ENCODE results near the gene CHD2. TPM values are rescaled to one million over a fixed set of nuclear protein-coding genes. Genes with fewer than 3 reads are reported as not detected.

CHD2 gene
- total and polyA plus RNA-seq, 3 experiments from 2014 or later: 80.3 to 109 (median 99.0) TPM

DNA sequence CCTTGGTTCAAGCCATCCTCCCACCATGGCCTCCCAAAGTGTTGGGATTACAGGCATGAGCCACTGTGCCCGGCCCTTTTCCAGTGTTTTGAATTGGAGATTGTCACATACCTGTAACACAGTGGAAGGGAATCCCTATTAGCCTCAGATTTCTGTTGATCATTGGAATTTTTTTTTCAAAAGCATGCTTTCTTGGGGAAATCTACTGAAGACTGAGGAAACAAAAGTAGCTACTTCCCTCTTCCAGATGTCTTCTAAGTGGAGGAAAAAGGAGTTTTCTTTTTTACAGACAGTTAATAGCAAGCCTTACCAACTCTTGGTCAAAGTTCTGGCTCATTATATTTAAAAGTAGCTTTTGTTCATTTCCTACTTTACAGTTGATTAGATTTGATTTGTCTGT is 33.7 kb downstream of the CHD2 start:
- H3K4me3 ChIP-seq (ENCODE audit: low read length): no peak overlapping the region
- H3K27ac Mint-ChIP-seq: peak overlapping the region in 4 of 8 donors; percentile 33 to 70 (median 51)
- H3K27me3 ChIP-seq (ENCODE audit: insufficient read depth, low read length, poor library complexity, severe bottlenecking): no peaks in the 10 kb centered on the region
- H3K36me3 ChIP-seq (ENCODE audit: insufficient read depth, low read length): peaks cover 81% of the 10 kb centered on the region
- no peaks in the 10 kb centered on the region for H3K9me3 Mint-ChIP-seq
- no peaks in the 10 kb centered on the region for H3K27me3 Mint-ChIP-seq
- peaks cover 47 to 68% (median 53%) of the 10 kb centered on the region in 3 donors for H3K4me1 Mint-ChIP-seq
- POLR2A ChIA-PET: no interaction called here
- CTCF ChIA-PET: interaction anchor here (1.7 to 2.9 kb wide), 2 partner anchors 16 to 137 kb away, joined by 5 to 12 read pairs; no protein-coding TSS in a partner anchor
- H3K36me3 Mint-ChIP-seq: peaks cover 2 to 95% (median 17%) of the 10 kb centered on the region in 3 donors
- no peak overlapping the region for H3K27ac ChIP-seq (ENCODE audit: low read depth, low read length)
- peaks cover 25% of the 10 kb centered on the region for H3K4me1 ChIP-seq (ENCODE audit: insufficient read depth, low read length)
- no peak for DNase-seq
- no peak overlapping the region for H3K4me3 Mint-ChIP-seq
- no peaks in the 10 kb centered on the region for H3K9me3 ChIP-seq (ENCODE audit: low read length)

- CTCF ChIA-PET: interaction anchor here (2.9 kb wide), 1 partner anchor 138 kb away, joined by 12 read pairs; no protein-coding TSS in a partner anchor
- peaks cover 50 to 67% (median 56%) of the 10 kb centered on the region in 3 donors for H3K4me1 Mint-ChIP-seq
Observed at GRCh38 chr15:92934716-92935115, 34.6 kb downstream of the CHD2 start.

DNA sequence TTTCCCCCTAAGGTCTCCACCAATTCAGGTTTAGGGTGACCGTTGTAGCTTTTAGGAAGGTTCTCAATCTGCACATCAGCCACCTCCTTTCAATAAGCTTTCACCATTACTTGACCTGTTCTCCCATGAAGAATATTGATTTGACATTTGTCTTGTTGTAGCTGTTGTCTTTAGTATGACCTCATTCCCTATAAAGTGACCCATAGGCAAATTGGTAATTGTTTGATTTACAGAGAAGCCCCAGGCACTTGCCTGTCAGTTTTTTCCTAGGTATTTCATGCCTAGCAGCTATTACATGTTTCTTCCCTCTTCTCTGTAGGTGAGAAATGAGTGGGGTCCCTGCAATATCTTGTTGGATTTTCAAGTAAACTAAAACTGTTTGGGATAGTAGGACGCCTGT is 36.0 kb downstream of the CHD2 start:
- H3K27ac Mint-ChIP-seq: peak overlapping the region in 5 of 8 donors; percentile 6 to 85 (median 69)
- H3K4me3 Mint-ChIP-seq: peak overlapping the region in 1 of 7 donors; percentile 29
- H3K9me3 Mint-ChIP-seq: no peaks in the 10 kb centered on the region
- DNase-seq: no peak
- no peak overlapping the region for H3K27ac ChIP-seq (ENCODE audit: low read depth, low read length)
- no peaks in the 10 kb centered on the region for H3K27me3 Mint-ChIP-seq
- peaks cover 25% of the 10 kb centered on the region for H3K4me1 ChIP-seq (ENCODE audit: insufficient read depth, low read length)
- ChIA-PET CTCF (interaction anchor here (1.0 kb wide), 1 partner anchor 44 kb away, joined by 5 read pairs; no protein-coding TSS in a partner anchor), POLR2A (interaction anchor here (0.5 kb wide), 1 partner anchor 26 kb away, joined by 5 read pairs; no protein-coding TSS in a partner anchor)
- no peak overlapping the region for H3K4me3 ChIP-seq (ENCODE audit: low read length)
- peaks cover 4 to 93% (median 22%) of the 10 kb centered on the region in 3 donors for H3K36me3 Mint-ChIP-seq
- H3K9me3 ChIP-seq (ENCODE audit: low read length): no peaks in the 10 kb centered on the region
- H3K27me3 ChIP-seq (ENCODE audit: insufficient read depth, low read length, poor library complexity, severe bottlenecking): no peaks in the 10 kb centered on the region
- H3K4me1 Mint-ChIP-seq: peaks cover 39 to 54% (median 50%) of the 10 kb centered on the region in 3 donors
- peaks cover 76% of the 10 kb centered on the region for H3K36me3 ChIP-seq (ENCODE audit: insufficient read depth, low read length)

More at GRCh38 chr15:92934716-92935115, 34.6 kb downstream of the CHD2 start:
- H3K4me1 ChIP-seq (ENCODE audit: insufficient read depth, low read length): peaks cover 25% of the 10 kb centered on the region
- Mint-ChIP-seq H3K27me3 (no peaks in the 10 kb centered on the region), H3K36me3 (peaks cover 4 to 96% (median 22%) of the 10 kb centered on the region in 3 donors), H3K9me3 (no peaks in the 10 kb centered on the region), H3K27ac (peak overlapping the region in 4 of 8 donors; percentile 0 to 61 (median 28)), H3K4me3 (no peak overlapping the region)
- DNase-seq: no peak
- no peaks in the 10 kb centered on the region for H3K9me3 ChIP-seq (ENCODE audit: low read length)
- H3K27ac ChIP-seq (ENCODE audit: low read depth, low read length): no peak overlapping the region
- no peak overlapping the region for H3K4me3 ChIP-seq (ENCODE audit: low read length)
- peaks cover 82% of the 10 kb centered on the region for H3K36me3 ChIP-seq (ENCODE audit: insufficient read depth, low read length)
- H3K27me3 ChIP-seq (ENCODE audit: insufficient read depth, low read length, poor library complexity, severe bottlenecking): no peaks in the 10 kb centered on the region
- POLR2A ChIA-PET: no interaction called here

GRCh38 chr15:92936693-92937092 is 36.6 kb downstream of the CHD2 start:
- H3K27me3 Mint-ChIP-seq: no peaks in the 10 kb centered on the region
- peaks cover 4 to 92% (median 24%) of the 10 kb centered on the region in 3 donors for H3K36me3 Mint-ChIP-seq

GRCh38 chr15:92937901-92938300 is 37.8 kb downstream of the CHD2 start:
- ChIA-PET CTCF (interaction anchor here (0.9 kb wide), 1 partner anchor 130 kb away, joined by 3 read pairs; no protein-coding TSS in a partner anchor), POLR2A (no interaction called here)
- Histone ChIP-seq H3K36me3 (ENCODE audit: insufficient read depth, low read length) (peaks cover 83% of the 10 kb centered on the region), H3K27ac (ENCODE audit: low read depth, low read length) (no peak overlapping the region), H3K4me3 (ENCODE audit: low read length) (no peak overlapping the region), H3K9me3 (ENCODE audit: low read length) (no peaks in the 10 kb centered on the region), H3K4me1 (ENCODE audit: insufficient read depth, low read length) (peaks cover 25% of the 10 kb centered on the region), H3K27me3 (ENCODE audit: insufficient read depth, low read length, poor library complexity, severe bottlenecking) (no peaks in the 10 kb centered on the region)
- H3K4me1 Mint-ChIP-seq: peaks cover 50 to 61% (median 59%) of the 10 kb centered on the region in 3 donors
- H3K9me3 Mint-ChIP-seq: no peaks in the 10 kb centered on the region
- H3K4me3 Mint-ChIP-seq: no peak overlapping the region
- peaks cover 7 to 92% (median 32%) of the 10 kb centered on the region in 3 donors for H3K36me3 Mint-ChIP-seq
- peak overlapping the region in 4 of 8 donors; percentile 18 to 79 (median 58) for H3K27ac Mint-ChIP-seq
- no peaks in the 10 kb centered on the region for H3K27me3 Mint-ChIP-seq
- no peak for DNase-seq

More at GRCh38 chr15:92936693-92937092, 36.6 kb downstream of the CHD2 start:
- peaks cover 25% of the 10 kb centered on the region for H3K4me1 ChIP-seq (ENCODE audit: insufficient read depth, low read length)
- peaks cover 77% of the 10 kb centered on the region for H3K36me3 ChIP-seq (ENCODE audit: insufficient read depth, low read length)
- Mint-ChIP-seq H3K4me1 (peaks cover 40 to 56% (median 52%) of the 10 kb centered on the region in 3 donors), H3K9me3 (no peaks in the 10 kb centered on the region), H3K4me3 (peak overlapping the region in 1 of 7 donors; percentile 15), H3K27ac (peak overlapping the region in 4 of 8 donors; percentile 24 to 45 (median 36))
- H3K4me3 ChIP-seq (ENCODE audit: low read length): no peak overlapping the region
- H3K9me3 ChIP-seq (ENCODE audit: low read length): no peaks in the 10 kb centered on the region
- no peak for DNase-seq
- ChIA-PET CTCF (interaction anchor here (0.9 to 1.0 kb wide), 2 partner anchors 43 to 128 kb away, joined by 3 to 5 read pairs; no protein-coding TSS in a partner anchor), POLR2A (no interaction called here)
- no peak overlapping the region for H3K27ac ChIP-seq (ENCODE audit: low read depth, low read length)
- no peaks in the 10 kb centered on the region for H3K27me3 ChIP-seq (ENCODE audit: insufficient read depth, low read length, poor library complexity, severe bottlenecking)

DNA sequence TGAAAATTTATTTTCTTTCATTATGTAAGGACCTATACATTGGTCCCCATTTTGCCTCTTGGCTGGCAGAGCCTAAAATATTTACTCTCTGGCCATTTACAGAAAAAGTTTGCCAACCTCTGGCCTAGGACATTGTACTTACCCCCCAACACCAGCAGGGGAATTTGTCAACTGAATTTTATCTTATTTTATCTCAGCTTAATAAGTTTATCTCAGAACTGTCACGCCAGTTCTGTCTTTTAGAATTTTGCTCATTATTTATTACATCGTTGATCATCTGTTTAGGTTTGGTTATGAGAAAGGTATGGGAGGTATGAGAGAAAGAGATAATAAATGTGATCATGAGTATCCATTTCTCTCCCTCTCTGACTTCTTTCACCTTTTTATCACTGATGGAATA is 38.3 kb downstream of the CHD2 start:
- Histone ChIP-seq H3K27ac (ENCODE audit: low read depth, low read length) (no peak overlapping the region), H3K4me1 (ENCODE audit: insufficient read depth, low read length) (peaks cover 25% of the 10 kb centered on the region), H3K4me3 (ENCODE audit: low read length) (no peak overlapping the region), H3K27me3 (ENCODE audit: insufficient read depth, low read length, poor library complexity, severe bottlenecking) (no peaks in the 10 kb centered on the region), H3K9me3 (ENCODE audit: low read length) (no peaks in the 10 kb centered on the region), H3K36me3 (ENCODE audit: insufficient read depth, low read length) (peaks cover 87% of the 10 kb centered on the region)
- Mint-ChIP-seq H3K27ac (peak overlapping the region in 2 of 8 donors; percentile 15 to 23), H3K4me3 (no peak overlapping the region), H3K4me1 (peaks cover 49 to 60% (median 58%) of the 10 kb centered on the region in 3 donors), H3K36me3 (peaks cover 8 to 93% (median 30%) of the 10 kb centered on the region in 3 donors), H3K27me3 (no peaks in the 10 kb centered on the region), H3K9me3 (no peaks in the 10 kb centered on the region)
- ChIA-PET POLR2A (no interaction called here), CTCF (no interaction called here)
- DNase-seq: no peak

DNA sequence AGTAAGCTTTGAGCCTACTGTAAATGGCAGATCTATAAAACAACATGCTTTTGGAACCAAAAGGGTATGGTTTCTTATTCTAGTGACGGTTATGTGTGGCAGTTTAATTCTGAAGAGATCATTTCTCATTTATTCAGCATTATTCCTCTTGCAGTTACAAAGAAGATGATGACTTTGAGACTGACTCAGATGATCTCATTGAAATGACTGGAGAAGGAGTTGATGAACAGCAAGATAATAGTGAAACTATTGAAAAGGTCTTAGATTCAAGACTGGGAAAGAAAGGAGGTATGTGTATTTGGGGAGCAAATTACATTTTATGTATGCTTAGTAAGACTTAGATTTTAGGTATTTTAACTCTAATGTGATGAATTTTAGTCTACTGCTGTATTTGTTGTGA is 41.5 kb downstream of the CHD2 start:
- no peaks in the 10 kb centered on the region for H3K27me3 Mint-ChIP-seq
- H3K4me1 ChIP-seq (ENCODE audit: insufficient read depth, low read length): peaks cover 11% of the 10 kb centered on the region
- POLR2A ChIA-PET: interaction anchor here (0.9 kb wide), 1 partner anchor 61 kb away, joined by 3 read pairs; no protein-coding TSS in a partner anchor
- DNase-seq: no peak
- no peak overlapping the region for H3K4me3 ChIP-seq (ENCODE audit: low read length)
- no peaks in the 10 kb centered on the region for H3K9me3 Mint-ChIP-seq
- H3K4me1 Mint-ChIP-seq: peaks cover 29 to 46% (median 31%) of the 10 kb centered on the region in 3 donors
- no peaks in the 10 kb centered on the region for H3K9me3 ChIP-seq (ENCODE audit: low read length)
- H3K4me3 Mint-ChIP-seq: no peak overlapping the region
- H3K36me3 Mint-ChIP-seq: peaks cover 25 to 88% (median 38%) of the 10 kb centered on the region in 3 donors
- peaks cover 83% of the 10 kb centered on the region for H3K36me3 ChIP-seq (ENCODE audit: insufficient read depth, low read length)
- CTCF ChIA-PET: interaction anchor here (1.2 to 1.6 kb wide), 3 partner anchors 12 to 133 kb away, joined by 3 to 7 read pairs (median 5); no protein-coding TSS in a partner anchor
- no peak overlapping the region for H3K27ac ChIP-seq (ENCODE audit: low read depth, low read length)
- peak overlapping the region in 4 of 8 donors; percentile 31 to 81 (median 64) for H3K27ac Mint-ChIP-seq
- no peaks in the 10 kb centered on the region for H3K27me3 ChIP-seq (ENCODE audit: insufficient read depth, low read length, poor library complexity, severe bottlenecking)

DNA sequence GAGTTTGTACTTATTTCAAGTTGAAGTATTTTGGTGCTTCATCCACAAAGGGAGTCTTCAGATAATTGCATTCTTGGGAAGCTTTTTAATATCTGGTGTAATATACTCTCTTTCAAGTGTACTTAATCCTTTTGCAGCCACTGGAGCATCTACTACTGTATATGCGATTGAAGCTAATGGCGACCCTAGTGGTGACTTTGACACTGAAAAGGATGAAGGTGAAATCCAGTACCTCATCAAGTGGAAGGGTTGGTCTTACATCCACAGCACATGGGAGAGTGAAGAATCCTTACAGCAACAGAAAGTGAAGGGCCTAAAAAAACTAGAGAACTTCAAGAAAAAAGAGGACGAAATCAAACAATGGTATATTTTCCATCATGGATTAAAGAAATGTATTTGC is 42.6 kb downstream of the CHD2 start:
- peaks cover 35 to 89% (median 43%) of the 10 kb centered on the region in 3 donors for H3K36me3 Mint-ChIP-seq
- H3K4me3 ChIP-seq (ENCODE audit: low read length): no peak overlapping the region
- peaks cover 18 to 35% (median 22%) of the 10 kb centered on the region in 3 donors for H3K4me1 Mint-ChIP-seq
- ChIA-PET POLR2A (no interaction called here), CTCF (interaction anchor here (0.5 to 1.6 kb wide), 6 partner anchors 10 to 145 kb away, joined by 3 to 7 read pairs (median 3); no protein-coding TSS in a partner anchor)
- no peaks in the 10 kb centered on the region for H3K9me3 ChIP-seq (ENCODE audit: low read length)
- peaks cover 0 to 4% of the 10 kb centered on the region in 2 donors for H3K27me3 Mint-ChIP-seq
- H3K36me3 ChIP-seq (ENCODE audit: insufficient read depth, low read length): peaks cover 83% of the 10 kb centered on the region
- peak overlapping the region in 2 of 8 donors; percentile 8 to 29 for H3K27ac Mint-ChIP-seq
- no peak for DNase-seq
- H3K27ac ChIP-seq (ENCODE audit: low read depth, low read length): no peak overlapping the region
- H3K4me1 ChIP-seq (ENCODE audit: insufficient read depth, low read length): peaks cover under 1% of the 10 kb centered on the region
- peaks cover 6 to 8% (median 7%) of the 10 kb centered on the region in 5 donors for H3K9me3 Mint-ChIP-seq
- H3K4me3 Mint-ChIP-seq: no peak overlapping the region
- H3K27me3 ChIP-seq (ENCODE audit: insufficient read depth, low read length, poor library complexity, severe bottlenecking): no peaks in the 10 kb centered on the region
